Stimulated activated CD4-positive, alpha-beta T cell treated with anti-CD3 and anti-CD28 coated beads, Interleukin-4, amount 100 ng/mL, for 4 hours (primary cell): ENCODE results near the gene APOBR.
"Not testable (repeated sequence)": the region's sequence is repeated elsewhere in the genome, so short reads cannot be mapped to it uniquely, and the experiment has no call there.

Experiments used
- DNase-seq, 2 experiments: peaks; one replicate each; pipeline ENCODE4 v3.0.0-alpha.2; 2020

Gene APOBR

DNA sequence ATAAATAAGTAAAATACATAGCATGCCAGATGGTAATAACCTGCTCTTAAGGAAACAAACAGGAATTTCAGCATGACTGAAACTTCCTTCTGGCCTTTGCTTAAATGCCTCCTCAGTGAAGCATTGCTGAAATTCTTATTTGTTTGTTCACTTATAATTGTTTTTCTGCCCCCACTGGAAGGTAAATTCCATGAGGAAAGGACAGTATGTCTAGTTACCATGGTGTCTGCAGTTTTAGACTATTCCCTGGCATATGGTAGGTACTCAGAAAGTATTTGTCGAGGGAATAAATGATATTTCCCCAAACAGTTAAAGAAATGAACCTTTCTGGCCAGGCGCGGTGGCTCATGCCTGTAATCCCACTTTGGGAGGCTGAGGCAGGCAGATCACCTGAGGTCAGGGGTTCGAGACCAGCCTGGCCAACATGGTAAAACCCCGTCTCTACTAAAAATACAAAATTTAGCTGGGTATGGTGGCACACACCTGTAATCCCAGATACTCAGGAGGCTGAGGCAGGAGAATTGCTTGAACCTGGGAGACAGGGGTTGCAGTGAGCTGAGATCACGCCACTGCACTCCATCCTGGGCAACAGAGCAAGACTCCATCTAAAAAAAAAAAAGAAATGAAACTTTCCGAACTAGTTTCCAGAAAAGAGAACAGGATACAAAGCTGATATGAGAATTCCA is 32.8 kb downstream of the APOBR start:
- DNase-seq: not testable (repeated sequence)

DNA sequence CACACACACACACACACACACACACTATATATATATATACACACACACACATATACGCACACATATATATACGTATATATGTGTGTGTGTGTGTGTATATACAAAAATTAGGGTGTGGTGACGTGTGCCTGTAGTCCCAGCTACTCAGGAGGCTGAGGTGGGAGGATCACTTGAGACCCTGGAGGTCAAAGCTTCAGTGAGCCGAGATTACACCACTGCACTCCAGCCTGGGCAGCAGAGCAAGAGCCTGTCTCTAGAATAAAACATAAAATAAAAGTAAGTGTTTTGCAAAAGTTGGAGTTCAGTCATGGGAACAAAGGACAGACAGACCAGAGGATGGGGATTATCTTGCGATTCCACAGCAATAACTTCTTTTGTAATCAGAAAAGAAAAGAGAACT is 33.5 kb downstream of the APOBR start:
- DNase-seq: no peak

DNA sequence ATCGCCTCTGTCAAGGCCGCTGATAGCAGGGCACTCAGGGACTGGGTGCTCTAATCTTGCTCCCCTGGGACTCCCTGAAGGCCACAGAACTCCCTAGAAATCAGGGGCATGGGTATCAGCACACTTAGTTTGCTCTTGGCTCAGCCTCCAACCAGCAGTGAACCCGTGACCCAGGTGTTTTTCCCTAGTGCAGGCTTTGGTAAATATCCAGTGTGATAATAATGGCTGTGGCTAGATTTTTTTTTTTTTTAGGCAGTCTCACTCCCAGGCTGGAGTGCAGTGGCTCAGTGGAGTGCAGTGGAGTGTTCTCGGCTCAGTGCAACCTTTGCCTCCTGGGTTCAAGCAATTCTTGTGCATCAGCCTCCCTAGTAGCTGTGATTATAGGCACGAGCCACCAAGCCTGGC is 34.0 kb downstream of the APOBR start:
- no peak for DNase-seq

DNA sequence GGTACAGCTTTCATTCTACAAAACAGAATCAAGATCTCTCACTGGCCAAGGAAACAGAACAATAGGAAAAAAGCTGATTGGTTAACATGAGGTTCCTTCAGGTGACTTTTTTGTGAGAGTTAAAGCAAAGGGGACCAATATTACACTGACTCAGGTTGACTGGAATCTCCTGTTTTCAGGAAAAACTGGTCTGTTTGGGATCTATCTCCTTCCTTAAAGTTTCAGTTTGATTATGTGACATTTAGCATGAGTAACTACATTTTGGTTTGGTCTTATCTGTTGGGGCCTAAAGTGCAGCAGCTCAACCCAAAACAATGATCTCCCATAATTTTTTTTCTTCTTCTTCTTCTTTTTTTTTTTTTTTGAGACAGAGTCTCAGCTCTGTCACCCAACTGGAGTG is 34.7 kb downstream of the APOBR start:
- no peak for DNase-seq

DNA sequence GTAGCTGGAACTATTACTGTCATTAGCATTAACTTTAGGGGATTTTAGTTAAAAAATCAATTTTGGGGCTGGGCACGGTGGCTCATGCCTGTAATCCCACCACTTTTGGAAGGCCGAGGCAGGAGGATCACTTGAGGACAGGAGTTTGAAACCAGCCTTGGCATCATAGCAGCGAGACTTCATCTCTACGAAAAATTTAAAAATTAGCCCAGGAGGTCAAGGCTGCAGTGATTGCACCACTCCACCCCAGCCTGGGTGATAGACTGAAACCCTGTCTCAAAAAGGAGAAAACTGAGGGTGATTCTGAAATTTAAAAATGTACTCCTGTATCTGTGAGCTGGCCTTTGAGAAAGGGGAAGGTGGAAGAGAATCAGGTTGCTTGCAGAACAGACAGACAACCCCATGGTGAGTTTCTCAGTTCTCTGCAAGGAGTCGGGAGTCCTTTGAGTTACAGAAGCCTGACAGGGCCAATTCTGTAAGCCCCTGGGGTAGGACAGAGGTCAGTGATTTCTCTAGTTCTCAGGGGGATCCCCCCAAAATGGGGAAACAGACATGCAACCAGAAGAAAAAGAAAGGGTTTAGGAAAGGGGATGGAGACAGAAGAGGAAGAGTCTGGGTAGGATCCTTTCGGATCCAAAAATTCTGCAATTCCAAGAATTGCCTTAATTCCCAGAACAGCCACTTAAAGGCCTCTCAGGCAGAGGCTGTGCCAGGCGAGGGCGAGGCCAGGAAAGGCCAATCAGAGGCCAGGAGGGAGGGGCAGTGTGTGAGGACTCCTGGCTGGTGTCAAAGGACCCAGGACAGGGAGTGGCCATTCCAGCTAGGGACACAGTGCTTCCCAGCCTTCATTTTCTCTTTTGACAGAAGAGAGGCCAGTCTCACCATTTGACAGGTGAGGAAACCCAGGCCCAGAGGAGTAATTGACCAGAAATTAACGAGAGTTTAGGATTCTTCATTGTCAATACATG is 37.6 kb downstream of the APOBR start:
- no peak for DNase-seq

DNA sequence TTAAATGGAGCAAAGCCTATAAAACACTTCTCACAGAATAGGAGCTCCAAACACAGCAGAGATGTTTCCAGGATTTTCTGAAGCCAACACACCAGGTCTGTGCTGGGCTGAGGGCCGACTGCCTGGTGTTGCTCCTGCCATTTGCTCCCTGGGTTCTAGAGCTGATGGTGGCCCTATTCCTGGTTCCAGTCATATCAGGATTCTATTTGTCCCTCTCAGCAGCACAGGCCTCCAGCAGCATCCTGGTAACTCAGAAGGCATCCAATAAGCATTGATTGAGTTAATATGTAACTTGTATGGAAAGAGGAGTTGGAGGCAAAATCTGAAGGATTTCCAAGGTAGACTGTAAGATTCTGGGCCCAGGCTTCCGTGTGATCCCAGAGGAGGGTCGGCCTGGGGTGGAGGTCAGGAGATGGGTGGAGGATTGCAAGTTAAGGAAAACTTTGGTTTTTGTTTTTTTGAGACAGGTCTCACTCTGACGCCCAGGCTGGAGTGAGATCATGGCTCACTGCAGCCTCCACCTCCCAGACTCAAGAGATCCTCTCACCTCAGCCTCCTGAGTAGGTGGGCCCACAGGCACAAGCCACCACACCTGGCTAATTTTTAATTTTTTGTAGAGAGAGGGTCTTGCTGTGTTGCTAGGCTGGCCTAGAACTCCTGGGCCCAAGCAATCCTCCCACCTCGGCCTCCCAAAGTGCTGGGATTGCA is 38.7 kb downstream of the APOBR start:
- no peak for DNase-seq

DNA sequence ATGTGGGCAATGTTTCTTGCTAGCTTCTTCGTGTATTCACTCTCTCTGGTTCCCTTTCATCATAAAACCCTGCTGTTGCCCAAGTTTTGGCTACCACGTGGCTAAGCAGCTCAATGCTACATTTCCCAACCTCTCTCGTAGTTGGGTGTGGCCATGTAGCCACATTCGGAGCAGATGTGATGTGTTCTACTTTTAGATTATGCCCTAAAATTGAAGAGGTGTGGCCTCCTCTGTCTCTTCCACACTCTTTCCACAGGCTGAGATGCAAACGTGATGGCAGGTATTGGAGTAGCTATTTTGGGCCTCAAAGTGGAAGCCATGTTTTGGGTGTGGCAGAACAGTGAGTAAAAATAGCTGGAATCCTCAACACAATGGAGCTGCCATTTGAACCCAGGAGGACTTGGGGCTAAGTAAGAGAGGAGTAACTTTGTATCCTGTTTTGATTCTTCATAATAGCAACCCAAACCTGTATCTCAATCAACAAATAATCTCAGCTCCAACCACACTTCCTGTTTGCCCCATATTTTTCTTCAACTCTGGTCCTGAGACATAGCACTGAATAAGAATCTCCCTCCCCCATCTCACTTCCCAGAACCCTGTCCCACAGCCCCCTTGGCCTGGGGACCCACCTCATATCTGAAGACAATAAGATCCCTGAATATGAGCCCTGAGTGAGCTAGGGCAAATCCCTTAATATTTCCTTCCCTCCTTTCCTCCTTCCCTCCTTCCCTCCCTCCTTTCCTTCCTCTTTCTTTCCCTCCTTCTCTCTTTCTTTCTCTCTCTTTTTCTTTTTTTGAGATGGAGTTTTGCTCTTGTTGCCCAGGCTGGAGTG is 40.3 kb downstream of the APOBR start:
- no peak for DNase-seq

DNA sequence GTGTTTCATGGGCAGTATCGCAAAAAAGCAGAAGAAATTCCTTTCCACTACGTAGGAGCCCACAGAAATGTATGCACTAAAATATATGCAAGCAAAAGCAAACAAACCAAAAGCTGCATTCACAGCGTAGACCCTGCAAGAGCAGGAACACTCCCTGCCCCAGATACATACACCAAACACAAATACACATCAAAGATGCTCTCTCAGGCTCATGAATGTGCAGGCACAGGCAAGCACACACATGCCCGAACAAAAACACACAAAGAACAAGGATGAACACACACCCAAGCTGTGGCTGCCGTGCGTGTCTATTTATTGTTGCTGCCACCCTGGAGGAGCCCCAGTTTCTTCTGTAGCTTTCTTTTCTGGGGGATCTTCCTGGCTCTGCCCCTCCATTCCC is 42.6 kb downstream of the APOBR start:
- no peak for DNase-seq

DNA sequence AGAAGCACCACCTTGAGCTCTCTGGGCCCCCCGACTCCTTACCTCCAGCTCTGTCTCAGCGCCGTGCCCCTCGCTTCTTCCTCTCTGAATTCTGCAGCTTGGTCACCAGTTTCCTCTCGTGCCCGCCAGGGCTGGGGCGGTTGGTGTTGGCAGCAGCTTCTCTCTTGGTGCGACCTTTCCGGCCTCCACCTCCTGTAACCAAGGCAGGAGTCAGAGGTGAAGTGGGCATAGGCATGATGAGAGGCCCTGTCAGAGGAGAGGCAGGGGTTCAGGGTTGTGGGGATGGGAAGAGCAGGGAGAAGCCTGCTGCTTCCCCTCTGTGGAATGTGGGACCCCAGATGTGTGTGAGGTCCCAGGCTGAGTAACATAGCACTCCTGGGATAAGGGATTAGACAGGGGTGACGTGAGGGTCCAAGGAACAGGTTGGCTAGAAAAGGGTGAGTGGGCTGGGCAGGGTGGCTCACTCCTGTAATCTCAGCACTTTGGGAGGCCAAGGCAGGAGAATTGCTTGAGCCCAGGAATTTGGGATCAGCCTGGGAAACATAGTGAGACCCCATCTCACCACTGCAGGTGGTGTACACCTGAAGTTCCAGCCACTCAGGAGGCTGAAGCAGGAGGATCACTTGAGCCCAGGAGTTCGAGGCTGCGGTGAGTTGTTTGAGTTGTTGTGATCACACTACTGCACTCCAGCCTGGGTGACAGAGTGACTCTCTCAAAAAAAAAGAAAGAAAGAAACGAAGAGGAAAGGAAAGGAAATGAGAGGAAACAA is 43.7 kb downstream of the APOBR start:
- no peak for DNase-seq

DNA sequence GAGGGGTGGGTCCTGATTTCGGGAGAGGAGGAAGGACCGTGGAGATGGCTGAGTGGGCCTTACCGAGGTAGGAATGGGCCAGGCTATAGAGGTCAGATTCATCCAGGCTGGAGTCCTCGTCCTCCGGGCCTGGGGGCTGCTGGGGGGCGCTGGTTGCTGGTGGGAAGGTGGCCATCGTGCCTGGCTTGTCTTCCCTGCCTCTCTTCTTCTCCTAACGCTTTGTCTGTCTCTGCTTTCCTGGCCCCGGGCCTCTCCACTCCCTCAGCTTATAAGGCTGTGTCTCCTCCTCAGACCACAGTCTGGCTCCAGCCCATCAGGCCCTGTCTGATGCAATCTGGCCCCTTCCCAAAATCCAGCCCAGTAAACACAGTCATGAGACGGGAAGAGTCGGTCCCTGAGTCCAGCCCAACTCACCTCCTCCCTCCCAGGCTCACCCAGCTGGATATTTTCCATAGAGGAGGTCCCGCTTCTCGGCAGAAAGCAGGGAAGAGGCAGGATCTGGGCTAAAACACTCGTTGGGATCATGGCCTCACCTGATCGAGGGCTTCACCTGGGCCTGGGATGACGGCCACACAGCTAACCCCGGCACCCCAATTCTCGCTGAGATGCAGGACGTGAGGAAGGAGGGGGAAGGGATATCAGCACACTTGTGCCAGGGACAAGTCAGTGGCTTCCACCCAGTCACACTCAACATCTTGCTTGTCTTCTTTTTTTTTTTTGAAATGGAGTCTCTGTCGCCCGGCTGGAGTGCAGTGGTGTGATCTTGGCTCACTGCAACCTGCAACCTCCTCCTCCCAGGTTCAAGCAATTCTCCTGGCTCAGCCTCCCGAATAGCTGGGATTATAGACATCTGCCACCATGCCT is 44.5 kb downstream of the APOBR start, which contains the start of gene NUPR1:
Gene NUPR1, minus strand, starts transcription at position 242 of the 864 bp plus-strand sequence. Its CDS starts 67 bp downstream, at position 175.
- no peak for DNase-seq

DNA sequence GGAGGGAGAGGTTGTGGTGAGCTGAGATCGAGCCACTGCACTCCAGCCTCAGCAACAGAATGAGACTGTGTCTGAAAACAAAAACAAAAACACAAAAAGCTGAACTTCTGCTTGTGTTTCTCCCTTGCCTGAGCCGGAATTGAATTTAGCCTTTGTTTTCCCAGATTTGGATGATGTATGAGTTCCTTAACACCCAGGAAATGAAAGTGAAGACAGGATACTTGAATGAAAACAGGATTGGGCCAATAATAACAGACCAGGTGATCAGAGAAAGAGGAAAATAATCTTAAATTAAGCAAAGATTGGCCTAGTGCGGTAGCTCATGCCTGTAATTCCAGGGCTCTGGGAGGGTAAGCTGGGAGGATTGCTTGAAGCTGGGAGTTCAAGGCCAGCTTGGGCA is 45.9 kb downstream of the APOBR start:
- DNase-seq: no peak

DNA sequence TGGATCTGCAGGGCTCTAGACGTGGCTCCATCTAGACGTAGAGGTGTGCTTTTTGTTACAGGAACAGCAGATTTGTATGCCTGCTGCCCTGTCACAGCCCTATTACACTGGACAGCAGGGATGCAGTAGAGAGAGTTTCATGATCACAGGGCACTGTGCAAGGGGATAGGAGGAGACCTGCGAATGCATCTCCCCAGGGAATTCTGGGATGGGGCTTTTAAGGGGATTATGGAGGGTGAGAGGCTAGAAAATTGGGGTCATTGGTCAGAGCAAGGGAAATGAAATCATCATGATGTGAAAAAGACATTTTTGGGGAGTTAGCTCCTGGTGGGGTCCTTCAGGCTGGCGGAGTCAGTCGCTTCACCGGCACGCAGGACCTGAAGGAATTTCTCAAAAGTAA is 48.2 kb downstream of the APOBR start:
- DNase-seq: no peak

DNA sequence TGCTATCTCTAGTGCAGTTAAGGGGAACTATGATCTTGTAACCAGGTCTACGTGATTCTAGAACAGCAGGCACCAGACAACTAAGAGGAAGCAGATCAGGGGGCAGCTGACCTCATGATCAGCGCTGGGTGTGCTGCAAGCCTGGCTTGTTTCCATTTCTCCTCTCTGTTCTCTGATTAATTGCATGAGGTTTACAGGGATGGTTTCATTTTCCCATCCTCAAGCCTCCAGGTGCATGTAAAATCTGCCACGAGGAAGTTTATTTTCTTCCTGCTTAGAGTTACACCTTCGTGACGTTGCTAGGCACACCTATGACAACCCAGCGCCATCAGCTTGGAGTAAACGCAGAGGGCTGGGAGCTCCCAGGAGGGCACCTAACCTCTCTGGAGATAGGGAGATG is 48.6 kb downstream of the APOBR start:
- no peak for DNase-seq

DNA sequence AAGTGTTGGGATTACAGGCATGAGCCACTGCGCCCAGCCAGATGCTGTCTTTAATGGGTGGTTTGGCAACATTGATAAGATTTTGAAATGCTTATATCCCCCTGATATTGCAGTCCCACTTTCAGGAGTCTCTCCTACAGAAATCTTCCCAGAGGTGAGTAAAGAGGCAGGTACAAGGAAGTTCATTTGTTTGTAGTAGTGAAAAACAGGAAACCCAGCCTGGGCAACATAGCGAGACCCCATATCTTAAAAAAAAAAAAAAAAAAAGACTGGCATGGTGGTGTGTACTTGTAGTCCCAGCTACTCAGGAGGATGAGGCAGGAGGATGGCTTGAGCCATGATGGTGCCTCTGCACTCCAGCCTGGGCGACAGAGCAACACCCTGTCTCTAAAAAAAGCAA is 50.6 kb downstream of the APOBR start:
- no peak for DNase-seq

DNA sequence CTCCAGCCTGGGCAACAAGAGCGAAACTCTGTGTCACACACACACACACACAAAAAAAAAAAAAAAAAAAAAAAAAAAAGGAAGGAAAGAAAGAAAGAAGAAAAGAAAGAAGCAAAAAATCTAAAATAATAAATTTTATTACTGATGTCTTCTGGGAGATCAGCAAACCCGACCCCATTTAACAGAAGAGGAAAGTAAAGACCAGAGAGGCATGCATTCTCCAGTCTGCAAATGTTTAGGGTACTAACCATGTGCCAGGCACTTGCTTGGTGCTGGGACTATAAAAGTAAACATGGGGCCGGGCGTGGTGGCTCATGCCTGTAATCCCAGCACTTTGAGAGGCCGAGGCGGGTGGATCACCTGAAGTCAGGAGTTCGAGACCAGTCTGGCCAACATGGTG is 51.5 kb downstream of the APOBR start:
- DNase-seq: not testable (repeated sequence)

DNA sequence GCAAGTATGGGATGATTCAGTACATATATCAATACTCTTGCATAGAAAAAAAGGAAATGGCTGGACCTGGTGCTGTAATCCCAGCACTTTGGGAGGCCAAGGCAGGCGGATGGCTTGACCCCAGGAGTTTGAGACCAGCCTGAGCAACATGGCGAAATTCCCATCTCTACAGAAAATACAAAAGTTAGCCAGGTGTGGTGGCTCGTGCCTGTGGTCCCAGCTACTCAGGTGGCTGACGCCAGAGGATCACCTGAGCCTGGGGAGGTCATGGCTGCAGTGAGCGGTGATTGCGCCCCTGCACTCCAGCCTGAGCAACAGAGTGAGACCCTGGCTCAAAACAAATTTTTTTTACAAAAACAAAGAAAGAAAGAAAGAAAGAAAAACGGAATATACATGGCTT is 52.2 kb downstream of the APOBR start:
- no peak for DNase-seq

DNA sequence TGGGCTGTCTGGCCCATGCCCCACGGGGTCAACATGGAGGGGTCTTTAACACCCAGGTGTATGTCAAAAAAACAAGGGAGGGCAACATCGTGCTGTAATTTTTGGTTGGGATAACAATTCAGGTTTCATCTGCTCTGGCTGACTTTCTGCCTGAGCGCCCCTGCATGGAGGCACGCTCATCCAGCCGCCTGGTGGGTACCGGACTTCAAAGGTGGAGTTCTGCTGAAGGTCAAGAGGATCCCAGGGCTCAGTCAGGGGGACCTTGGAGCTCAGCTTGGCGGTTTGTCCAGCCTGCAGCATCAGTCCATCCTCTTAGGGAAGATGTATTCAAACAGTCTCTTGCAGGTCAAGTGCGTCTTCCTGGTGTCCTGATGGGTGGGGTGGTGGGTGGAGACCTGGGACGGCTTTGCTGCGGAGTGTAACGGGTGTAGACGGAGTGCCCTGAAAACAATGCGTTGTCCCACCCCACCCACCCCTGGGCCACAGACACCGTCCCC is 53.9 kb downstream of the APOBR start:
- DNase-seq: no peak
